COLO668 (cell line): ENCODE data around the gene CBX4.
A peak's percentile ranks its signal among the peaks of the same experiment; 100 is the strongest.

Experiments used
- DNase-seq: peaks from one replicate; lab custom pipeline; 2025; ENCODE audit not compliant: unreplicated experiment; lab: John Stamatoyannopoulos, UW

CBX4 gene

GRCh38 chr17:79802736-79803420 lies 36.4 kb downstream of the CBX4 start:
- DNase-seq, result no peak

- DNase-seq, result no peak
Measured at GRCh38 chr17:79802039-79802735, 37.1 kb downstream of the CBX4 start.

- peak; percentile 58 for DNase-seq
Measured at GRCh38 chr17:79801156-79802038, 37.8 kb downstream of the CBX4 start.

GRCh38 chr17:79800325-79801155 lies 38.7 kb downstream of the CBX4 start:
- DNase-seq, result peak; percentile 66

GRCh38 chr17:79799538-79800324 lies 39.5 kb downstream of the CBX4 start:
- no peak for DNase-seq

- no peak for DNase-seq
Measured at GRCh38 chr17:79799174-79799537, 40.1 kb downstream of the CBX4 start.

GRCh38 chr17:79798299-79799173 lies 40.7 kb downstream of the CBX4 start:
- peak; percentile 35 for DNase-seq

- DNase-seq, result no peak
Measured at GRCh38 chr17:79797492-79798298, 41.5 kb downstream of the CBX4 start.

GRCh38 chr17:79796763-79797491 lies 42.3 kb downstream of the CBX4 start, which contains the start of gene CBX8:
TSS of gene CBX8 (minus strand) at chr17:79797077. CDS start at chr17:79796998, 79 bp downstream.
- peak; percentile 98 for DNase-seq

GRCh38 chr17:79796444-79796762 lies 42.8 kb downstream of the CBX4 start:
- DNase-seq, result no peak

- DNase-seq, result no peak
Measured at GRCh38 chr17:79795795-79796443, 43.3 kb downstream of the CBX4 start.

GRCh38 chr17:79794659-79795511 lies 44.4 kb downstream of the CBX4 start:
- DNase-seq, result no peak

GRCh38 chr17:79793924-79794304 lies 45.3 kb downstream of the CBX4 start:
- no peak for DNase-seq

GRCh38 chr17:79792984-79793923 lies 46.0 kb downstream of the CBX4 start:
- no peak for DNase-seq

- DNase-seq, result no peak
Measured at GRCh38 chr17:79792341-79792871, 46.8 kb downstream of the CBX4 start.
